ENCODE measurements around the gene H6PD.

Gene H6PD

GRCh38 chr1:9281908-9282695, 47.5 kb downstream of the H6PD start:
- no peak overlapping the region for H3K4me3 ChIP-seq
- no peaks in the 10 kb centered on the region for H3K36me3 ChIP-seq
- peak overlapping the region; percentile 81 to 95 (median 87) for H3K4me2 ChIP-seq
- no peak for TF ChIP-seq Cebpa-rat (IDR thresholded peaks at IDR 0.05)
- H4K20me1 ChIP-seq: no peaks in the 10 kb centered on the region
- H3K27me3 ChIP-seq: no peaks in the 10 kb centered on the region; a peak in 2 of 22 replicates
- peak overlapping the region in 6 of 11 experiments; percentile 0 to 58 (median 30); a peak in 8 of 22 replicates for H3K9ac ChIP-seq
- peaks cover 11 to 44% (median 36%) of the 10 kb centered on the region in 11 experiments; a peak in 20 of 22 replicates for H3K9me3 ChIP-seq (replicated peaks in 1 of 11)
- H3K27ac ChIP-seq: peak overlapping the region in 9 of 11 experiments; percentile 14 to 64 (median 42); a peak in 12 of 22 replicates
- H3K4me1 ChIP-seq: peaks cover 55 to 76% (median 64%) of the 10 kb centered on the region in 10 experiments

- Histone ChIP-seq H3K9me3 (replicated peaks in 1 of 11) (peaks cover 15 to 48% (median 40%) of the 10 kb centered on the region in 11 experiments; a peak in 21 of 22 replicates), H3K27ac (peak overlapping the region in 8 of 11 experiments; percentile 13 to 64 (median 46); a peak in 11 of 22 replicates), H4K20me1 (no peaks in the 10 kb centered on the region), H3K4me3 (no peak overlapping the region), H3K9ac (peak overlapping the region in 4 of 11 experiments; percentile 10 to 58 (median 41); a peak in 7 of 22 replicates), H3K4me1 (peaks cover 55 to 76% (median 64%) of the 10 kb centered on the region in 10 experiments), H3K27me3 (no peaks in the 10 kb centered on the region; a peak in 2 of 22 replicates), H3K36me3 (no peaks in the 10 kb centered on the region), H3K4me2 (peak overlapping the region; percentile 33 to 89 (median 67); a peak in 20 of 22 replicates)
- TF ChIP-seq Cebpa-rat (IDR thresholded peaks at IDR 0.05): no peak
These were observed 48.1 kb downstream of the H6PD start for GRCh38 chr1:9282696-9282955.

GRCh38 chr1:9284061-9284460, 49.5 kb downstream of the H6PD start:
- peak overlapping the region; percentile 40 to 89 (median 67); a peak in 19 of 22 replicates for H3K4me2 ChIP-seq
- H3K27me3 ChIP-seq: no peaks in the 10 kb centered on the region; a peak in 2 of 22 replicates
- peaks cover 28 to 56% (median 48%) of the 10 kb centered on the region in 11 experiments for H3K9me3 ChIP-seq (replicated peaks in 1 of 11)
- no peak for TF ChIP-seq Cebpa-rat (IDR thresholded peaks at IDR 0.05)
- peaks cover 47 to 65% (median 55%) of the 10 kb centered on the region in 10 experiments for H3K4me1 ChIP-seq
- peaks cover 0 to 4% (median 0%) of the 10 kb centered on the region in 11 experiments; a peak in 2 of 22 replicates for H3K36me3 ChIP-seq
- no peaks in the 10 kb centered on the region for H4K20me1 ChIP-seq
- peak overlapping the region in 1 of 11 experiments; percentile 64; a peak in 2 of 22 replicates for H3K27ac ChIP-seq
- no peak overlapping the region for H3K4me3 ChIP-seq
- H3K9ac ChIP-seq: peak overlapping the region in 1 of 11 experiments; percentile 56; a peak in 1 of 22 replicates

GRCh38 chr1:9286556-9286955, 52.0 kb downstream of the H6PD start:
- Histone ChIP-seq H3K4me3 (no peak overlapping the region), H3K9me3 (replicated peaks in 1 of 11) (peaks cover 28 to 57% (median 48%) of the 10 kb centered on the region in 11 experiments), H3K36me3 (peaks cover 0 to 4% (median 0%) of the 10 kb centered on the region in 11 experiments; a peak in 2 of 22 replicates), H3K27me3 (no peaks in the 10 kb centered on the region; a peak in 2 of 22 replicates), H3K4me2 (0 out of 22 replicates have a peak overlapping the region, but pooled peaks of 1 of the 11 experiments have one; percentile 5), H3K27ac (no peak overlapping the region), H3K9ac (no peak overlapping the region), H4K20me1 (no peaks in the 10 kb centered on the region), H3K4me1 (peaks cover 36 to 65% (median 52%) of the 10 kb centered on the region in 10 experiments)
- no peak for TF ChIP-seq Cebpa-rat (IDR thresholded peaks at IDR 0.05)

GRCh38 chr1:9289090-9289534, 54.5 kb downstream of the H6PD start:
- H3K27me3 ChIP-seq: no peaks in the 10 kb centered on the region
- H3K9me3 ChIP-seq (replicated peaks in 1 of 11): peaks cover 28 to 51% (median 47%) of the 10 kb centered on the region in 11 experiments
- no peak for TF ChIP-seq Cebpa-rat (IDR thresholded peaks at IDR 0.05)
- no peak overlapping the region for H3K9ac ChIP-seq
- no peak overlapping the region for H3K4me3 ChIP-seq
- H4K20me1 ChIP-seq: peaks cover 0 to 10% (median 6%) of the 10 kb centered on the region in 11 experiments; a peak in 15 of 22 replicates
- peaks cover 0 to 4% (median 0%) of the 10 kb centered on the region in 11 experiments; a peak in 2 of 22 replicates for H3K36me3 ChIP-seq
- peak overlapping the region in 3 of 11 experiments; percentile 89 to 93 (median 89); a peak in 5 of 22 replicates for H3K4me2 ChIP-seq
- peak overlapping the region in 8 of 11 experiments; percentile 17 to 86 (median 69); a peak in 12 of 22 replicates for H3K27ac ChIP-seq
- H3K4me1 ChIP-seq: peaks cover 24 to 53% (median 41%) of the 10 kb centered on the region in 10 experiments

- Histone ChIP-seq H3K4me3 (peak overlapping the region in 1 of 10 experiments; percentile 2; a peak in 1 of 20 replicates), H3K9me3 (replicated peaks in 1 of 11) (peaks cover 21 to 44% (median 40%) of the 10 kb centered on the region in 11 experiments), H3K4me1 (peaks cover 31 to 59% (median 46%) of the 10 kb centered on the region in 10 experiments), H3K9ac (peak overlapping the region in 10 of 11 experiments; percentile 2 to 70 (median 56); a peak in 18 of 22 replicates), H3K27ac (peak overlapping the region in 10 of 11 experiments; percentile 25 to 86 (median 76); a peak in 20 of 22 replicates), H3K27me3 (no peaks in the 10 kb centered on the region), H3K4me2 (peak overlapping the region; percentile 41 to 93 (median 86)), H3K36me3 (peaks cover 0 to 4% (median 0%) of the 10 kb centered on the region in 11 experiments; a peak in 2 of 22 replicates), H4K20me1 (peaks cover 5 to 18% (median 14%) of the 10 kb centered on the region in 11 experiments; a peak in 19 of 22 replicates)
- peak; percentile 46 to 93 (median 75); a peak in 17 of 22 replicates for TF ChIP-seq Cebpa-rat (IDR thresholded peaks at IDR 0.05)
These were observed 55.3 kb downstream of the H6PD start for GRCh38 chr1:9289711-9290485.

GRCh38 chr1:9291914-9292360, 57.4 kb downstream of the H6PD start:
- Histone ChIP-seq H3K27me3 (no peaks in the 10 kb centered on the region), H3K4me3 (peak overlapping the region; percentile 34 to 89 (median 81); a peak in 13 of 20 replicates), H3K36me3 (peaks cover 0 to 5% (median 0%) of the 10 kb centered on the region in 11 experiments; a peak in 3 of 22 replicates), H3K9me3 (replicated peaks in 1 of 11) (peaks cover 17 to 24% (median 21%) of the 10 kb centered on the region in 11 experiments), H3K27ac (peak overlapping the region in 8 of 11 experiments; percentile 8 to 86 (median 58); a peak in 10 of 22 replicates), H3K4me1 (peaks cover 43 to 64% (median 58%) of the 10 kb centered on the region in 10 experiments), H4K20me1 (peaks cover 13 to 38% (median 34%) of the 10 kb centered on the region in 11 experiments; a peak in 19 of 22 replicates), H3K9ac (peak overlapping the region in 10 of 11 experiments; percentile 42 to 90 (median 59); a peak in 15 of 22 replicates), H3K4me2 (peak overlapping the region; percentile 57 to 96 (median 89))
- no peak for TF ChIP-seq Cebpa-rat (IDR thresholded peaks at IDR 0.05)
